Ishikawa (cell line): ENCODE results near the gene FGFR3.

Experiments used
- MAX ChIP-seq: IDR thresholded peaks from 2 replicates; pipeline ENCODE4 v1.6.1; 2012
- YY1 ChIP-seq: IDR thresholded peaks from 2 replicates; pipeline ENCODE4 v1.6.1; 2012; ENCODE audit warnings: low read depth
- ZBTB7A ChIP-seq: IDR thresholded peaks from 2 replicates; pipeline ENCODE4 v1.6.1; 2012; ENCODE audit warnings: low read depth

GRCh38 chr4:1851160-1851559 is 58.1 kb downstream of the FGFR3 start:
- no peak for TF ChIP-seq MAX
- TF ChIP-seq ZBTB7A = no peak
- TF ChIP-seq YY1 = no peak
